ENCODE data around the gene RPLP1. TPM values are rescaled to one million over a fixed set of nuclear protein-coding genes. Genes with fewer than 3 reads are reported as not detected.
A peak's percentile ranks its signal among the peaks of the same experiment; 100 is the strongest.

Gene RPLP1
- total and polyA plus RNA-seq, 3 donors from 2014 or later, result 245 to 1,127 (median 513) TPM

DNA sequence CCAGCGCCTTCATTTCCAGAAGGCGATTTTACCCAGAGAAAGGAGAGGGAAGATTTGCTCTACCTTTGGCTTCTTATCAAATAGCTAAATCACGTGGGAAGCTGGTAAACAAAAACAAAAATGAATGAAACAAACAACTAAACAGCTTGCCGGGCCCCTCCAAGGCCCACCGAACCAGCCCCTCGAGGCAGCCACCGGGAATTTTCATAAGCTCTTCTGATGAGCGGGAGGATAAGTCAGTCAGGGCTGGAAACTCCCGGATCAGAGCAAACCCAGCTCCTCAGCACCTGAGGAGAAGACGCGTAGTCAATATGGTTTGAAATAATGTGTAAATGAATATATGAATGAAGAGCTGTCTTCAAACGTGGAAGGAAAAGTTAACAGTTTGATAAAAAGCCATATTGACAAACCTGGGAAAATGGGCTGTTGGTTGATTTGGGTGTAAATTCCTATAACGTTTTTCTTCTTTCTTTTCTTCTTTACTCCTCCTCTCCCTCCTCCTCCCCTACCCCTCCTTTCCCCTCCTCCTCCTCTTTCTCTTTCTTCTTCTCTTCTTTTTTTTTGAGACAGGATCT is 10.7 kb downstream of the RPLP1 start:
- peak overlapping the region; percentile 54 to 66 for H3K4me3 ChIP-seq
- H3K27ac ChIP-seq, result peak overlapping the region; percentile 80 to 94
- TF ChIP-seq POLR2A (IDR thresholded peaks at IDR 0.05), result no peak
- TF ChIP-seq, protein P1, sequence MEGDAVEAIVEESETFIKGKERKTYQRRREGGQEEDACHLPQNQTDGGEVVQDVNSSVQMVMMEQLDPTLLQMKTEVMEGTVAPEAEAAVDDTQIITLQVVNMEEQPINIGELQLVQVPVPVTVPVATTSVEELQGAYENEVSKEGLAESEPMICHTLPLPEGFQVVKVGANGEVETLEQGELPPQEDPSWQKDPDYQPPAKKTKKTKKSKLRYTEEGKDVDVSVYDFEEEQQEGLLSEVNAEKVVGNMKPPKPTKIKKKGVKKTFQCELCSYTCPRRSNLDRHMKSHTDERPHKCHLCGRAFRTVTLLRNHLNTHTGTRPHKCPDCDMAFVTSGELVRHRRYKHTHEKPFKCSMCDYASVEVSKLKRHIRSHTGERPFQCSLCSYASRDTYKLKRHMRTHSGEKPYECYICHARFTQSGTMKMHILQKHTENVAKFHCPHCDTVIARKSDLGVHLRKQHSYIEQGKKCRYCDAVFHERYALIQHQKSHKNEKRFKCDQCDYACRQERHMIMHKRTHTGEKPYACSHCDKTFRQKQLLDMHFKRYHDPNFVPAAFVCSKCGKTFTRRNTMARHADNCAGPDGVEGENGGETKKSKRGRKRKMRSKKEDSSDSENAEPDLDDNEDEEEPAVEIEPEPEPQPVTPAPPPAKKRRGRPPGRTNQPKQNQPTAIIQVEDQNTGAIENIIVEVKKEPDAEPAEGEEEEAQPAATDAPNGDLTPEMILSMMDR (IDR thresholded peaks at IDR 0.05), result no peak
- H3K9me3 ChIP-seq, result no peaks in the 10 kb centered on the region
- peaks cover 19% of the 10 kb centered on the region for H3K4me1 ChIP-seq
- intact Hi-C loops (cut with DNase I; ENCODE audit: low total_unique reads), result no loop called here
- no peaks in the 10 kb centered on the region for H3K27me3 ChIP-seq
- H3K36me3 ChIP-seq (ENCODE audit: low read depth, missing control alignments), result no peaks in the 10 kb centered on the region
- WGBS, 2 donors, result 2 to 6% methylated on average over 13 of the region's 13 CpGs
- no peak for DNase-seq

DNA sequence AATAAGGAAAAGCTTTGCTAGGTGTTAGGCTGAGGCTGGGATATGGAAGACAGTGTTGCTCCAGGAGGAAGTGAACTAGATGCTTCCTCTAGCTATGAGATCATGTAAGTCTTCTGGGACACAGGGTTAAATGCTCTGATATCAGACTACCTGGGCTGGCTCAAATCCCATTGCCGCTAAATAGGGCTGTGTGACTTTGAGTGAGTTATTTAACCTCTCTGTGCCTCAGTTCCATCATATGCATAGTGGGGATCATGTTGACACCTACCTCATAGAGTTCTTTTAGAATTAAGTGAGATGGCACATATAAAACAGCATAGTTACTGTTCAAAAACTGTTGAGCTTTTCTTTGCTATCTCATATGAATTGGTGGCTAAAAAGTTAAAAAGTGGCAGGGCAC is 12.6 kb downstream of the RPLP1 start:
- H3K27ac ChIP-seq, result no peak overlapping the region
- no peaks in the 10 kb centered on the region for H3K27me3 ChIP-seq
- H3K4me1 ChIP-seq, result peaks cover 19% of the 10 kb centered on the region
- no peaks in the 10 kb centered on the region for H3K36me3 ChIP-seq (ENCODE audit: low read depth, missing control alignments)
- no peaks in the 10 kb centered on the region for H3K9me3 ChIP-seq
- H3K4me3 ChIP-seq, result no peak overlapping the region
- intact Hi-C loops (cut with DNase I; ENCODE audit: low total_unique reads), result no loop called here
- TF ChIP-seq, protein P1 (IDR thresholded peaks at IDR 0.05), result no peak
- TF ChIP-seq POLR2A (IDR thresholded peaks at IDR 0.05), result no peak
- no peak for DNase-seq
- WGBS, 2 donors, result 90 to 100% methylated on average over 1 of the region's 1 CpG

DNA sequence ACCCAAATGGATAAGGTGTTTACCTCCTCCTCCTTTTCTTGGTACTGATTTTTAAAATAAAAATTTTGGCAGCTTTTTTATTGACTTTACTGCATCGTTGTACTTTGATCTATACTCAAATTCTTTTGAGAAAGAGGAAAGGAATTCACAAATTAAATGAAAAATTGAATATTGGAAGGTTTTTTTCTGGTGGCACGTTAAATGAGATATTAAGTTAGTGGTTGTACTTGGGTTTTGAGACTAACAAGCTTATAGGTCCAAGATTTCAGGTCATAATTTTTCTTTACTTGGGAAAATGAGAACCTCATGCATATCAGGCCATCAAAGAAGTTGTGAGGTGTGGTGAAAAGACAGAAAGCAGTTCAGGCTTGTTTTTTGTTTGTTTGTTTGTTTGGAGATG is 14.1 kb downstream of the RPLP1 start:
- Histone ChIP-seq H3K9me3 (no peaks in the 10 kb centered on the region), H3K4me1 (peaks cover 13% of the 10 kb centered on the region), H3K36me3 (ENCODE audit: low read depth, missing control alignments) (no peaks in the 10 kb centered on the region), H3K27me3 (no peaks in the 10 kb centered on the region), H3K4me3 (no peak overlapping the region), H3K27ac (no peak overlapping the region)
- TF ChIP-seq, protein P1 (IDR thresholded peaks at IDR 0.05), result no peak
- TF ChIP-seq POLR2A (IDR thresholded peaks at IDR 0.05), result no peak
- no peak for DNase-seq
- 81 to 83% methylated on average over 2 of the region's 2 CpGs for WGBS, 2 donors
- intact Hi-C loops (cut with DNase I; ENCODE audit: low total_unique reads), result no loop called here

DNA sequence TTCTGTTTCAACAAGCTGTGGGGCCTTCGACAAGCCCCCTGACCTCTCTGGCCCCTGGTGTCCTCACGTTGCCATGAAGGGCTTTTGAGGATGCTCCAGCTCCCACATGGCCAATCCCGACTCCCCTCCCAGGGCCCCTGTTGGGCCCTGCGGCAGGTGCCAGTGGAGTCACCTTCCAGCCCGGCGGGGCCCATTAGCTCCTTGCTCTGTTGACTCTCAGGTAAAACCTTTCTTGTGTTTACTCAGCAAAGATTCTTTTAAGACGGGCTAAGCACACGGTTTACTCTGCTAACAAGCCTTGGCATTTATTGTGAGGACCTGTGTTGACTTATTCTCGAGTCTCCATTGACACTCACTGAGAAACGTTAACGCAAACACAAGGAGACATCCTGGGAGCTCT is 15.0 kb downstream of the RPLP1 start:
- DNase-seq, result no peak
- TF ChIP-seq, protein P1 (IDR thresholded peaks at IDR 0.05), result no peak
- TF ChIP-seq POLR2A (IDR thresholded peaks at IDR 0.05), result no peak
- H3K36me3 ChIP-seq (ENCODE audit: low read depth, missing control alignments), result no peaks in the 10 kb centered on the region
- H3K27me3 ChIP-seq, result no peaks in the 10 kb centered on the region
- H3K4me3 ChIP-seq, result no peak overlapping the region
- no peak overlapping the region for H3K27ac ChIP-seq
- 77 to 81% methylated on average over 11 of the region's 11 CpGs for WGBS, 2 donors
- peaks cover 9% of the 10 kb centered on the region for H3K4me1 ChIP-seq
- intact Hi-C loops (cut with DNase I; ENCODE audit: low total_unique reads), result no loop called here
- H3K9me3 ChIP-seq, result no peaks in the 10 kb centered on the region

Measured in testis (tissue), 3 donors.